Smooth muscle cell (in vitro differentiated cells): ENCODE measurements around the gene SLC7A9. TPM values are rescaled to one million over a fixed set of nuclear protein-coding genes. Genes with fewer than 3 reads are reported as not detected.
"Not testable (repeated sequence)": the region's sequence is repeated elsewhere in the genome, so short reads cannot be mapped to it uniquely, and the experiment has no call there.

Experiments used
- DNase-seq: peaks from one replicate; lab custom pipeline; 2025; ENCODE audit not compliant: unreplicated experiment; lab: John Stamatoyannopoulos, UW
- H2AFZ ChIP-seq: fragments of 200-600 bp; sonication (generic); 2 replicates; pipeline ENCODE4 v1.6.0; 2016; ENCODE audit warnings: antibody characterized with exemption, low read depth, mild to moderate bottlenecking
- H3F3A ChIP-seq: fragments of 200-600 bp; sonication (generic); 2 replicates; pipeline ENCODE4 v1.6.0; 2017; ENCODE audit warnings: antibody characterized with exemption, low read depth
- H3K27ac ChIP-seq: fragments of 200-600 bp; sonication (generic); 2 replicates; pipeline ENCODE4 v1.5.1; 2016; ENCODE audit warnings: low read depth, mild to moderate bottlenecking
- H3K27me3 ChIP-seq: fragments of 200-600 bp; sonication (generic); 2 replicates; pipeline ENCODE4 v1.6.1; 2016; ENCODE audit warnings: low read depth, mild to moderate bottlenecking
- H3K36me3 ChIP-seq: fragments of 200-600 bp; sonication (generic); 2 replicates; pipeline ENCODE4 v1.5.1; 2016; ENCODE audit warnings: low read depth
- H3K4me1 ChIP-seq: fragments of 200-600 bp; sonication (generic); 2 replicates; pipeline ENCODE4 v1.5.1; 2016; ENCODE audit warnings: low read depth
- H3K4me2 ChIP-seq: fragments of 200-600 bp; sonication (generic); 2 replicates; pipeline ENCODE4 v1.6.0; 2016; ENCODE audit warnings: mild to moderate bottlenecking
- H3K4me3 ChIP-seq: fragments of 200-600 bp; sonication (generic); 2 replicates; pipeline ENCODE4 v1.5.1; 2016; ENCODE audit warnings: mild to moderate bottlenecking
- H3K79me2 ChIP-seq: fragments of 200-600 bp; sonication (generic); 2 replicates; pipeline ENCODE4 v1.6.0; 2016; ENCODE audit warnings: low read depth, mild to moderate bottlenecking
- H3K9ac ChIP-seq: fragments of 200-600 bp; sonication (generic); 2 replicates; pipeline ENCODE4 v1.6.0; 2016; ENCODE audit warnings: low read depth
- H3K9me3 ChIP-seq: fragments of 200-600 bp; sonication (generic); replicated peaks from 2 replicates; pipeline ENCODE4 v1.5.1; 2016; ENCODE audit warnings: low read depth
- H4K20me1 ChIP-seq: fragments of 200-600 bp; sonication (generic); 2 replicates; pipeline ENCODE4 v1.6.0; 2016; ENCODE audit warnings: low read depth
- CTCF ChIP-seq: fragments of 200-600 bp; sonication (generic); IDR thresholded peaks from 2 replicates; pipeline ENCODE4 v1.5.1; 2017; ENCODE audit warnings: borderline replicate concordance, mild to moderate bottlenecking, antibody characterized with exemption; ENCODE audit not compliant: insufficient read depth, poor library complexity, severe bottlenecking
- WGBS: methylation state at CpG from one replicate; pipeline ENCODE4 v1.1.7; 2016; ENCODE audit warnings: low lambda C conversion rate; 5-methylcytosine and 5-hydroxymethylcytosine counted together
- polyA plus RNA-seq: library from polyadenylated mRNA; unstranded; fragments of >200 nt; fragmentation: Nextera tagmentation; extraction: Ambion mirVana; gene quantifications from 2 replicates; pipeline ENCODE4 v1.2.1, GENCODE V29; 2016
- small RNA-seq: library from RNA; depleted of rRNA; stranded (forward); fragments of <200 nt; gene quantifications from one replicate; pipeline ENCODE3, GENCODE V24; 2014
- total RNA-seq: library from RNA; depleted of rRNA; stranded (reverse); fragments of >200 nt; gene quantifications from 2 replicates; pipeline ENCODE4 v1.2.3, GENCODE V29; 2014

Gene SLC7A9
- total and polyA plus RNA-seq, 2 experiments from 2014 or later = 0.21 TPM; not detected in 1

GRCh38 chr19:32789429-32789828, 80.1 kb downstream of the SLC7A9 start:
- no peaks in the 10 kb centered on the region for H3F3A ChIP-seq
- H3K27me3 ChIP-seq = no peaks in the 10 kb centered on the region
- no peaks in the 10 kb centered on the region for H4K20me1 ChIP-seq
- no peaks in the 10 kb centered on the region for H3K4me1 ChIP-seq
- H3K4me3 ChIP-seq = no peak overlapping the region
- no peak overlapping the region for H3K27ac ChIP-seq
- no peak overlapping the region for H2AFZ ChIP-seq
- DNase-seq = no peak
- H3K9me3 ChIP-seq = no peaks in the 10 kb centered on the region
- no peaks in the 10 kb centered on the region for H3K36me3 ChIP-seq
- H3K4me2 ChIP-seq = no peak overlapping the region
- no peaks in the 10 kb centered on the region for H3K79me2 ChIP-seq
- no peak for TF ChIP-seq CTCF
- H3K9ac ChIP-seq = no peak overlapping the region
- WGBS = 94% methylated on average over 10 of the region's 10 CpGs

GRCh38 chr19:32787895-32788294, 81.7 kb downstream of the SLC7A9 start:
- not testable (repeated sequence) for H3K4me3 ChIP-seq, H3K36me3 ChIP-seq, H3K9ac ChIP-seq, H3K4me1 ChIP-seq, DNase-seq, H3F3A ChIP-seq, H3K27me3 ChIP-seq, H3K4me2 ChIP-seq, H3K9me3 ChIP-seq, H3K79me2 ChIP-seq, H2AFZ ChIP-seq, H3K27ac ChIP-seq, H4K20me1 ChIP-seq
- WGBS = 87% methylated on average over 5 of the region's 5 CpGs

- H3K4me3 ChIP-seq, H3K9me3 ChIP-seq, H3K27ac ChIP-seq, DNase-seq, H3F3A ChIP-seq, H3K4me1 ChIP-seq, H3K27me3 ChIP-seq, H3K9ac ChIP-seq, H2AFZ ChIP-seq, H3K36me3 ChIP-seq, H3K4me2 ChIP-seq, H4K20me1 ChIP-seq, H3K79me2 ChIP-seq: not testable (repeated sequence)
- WGBS = 52% methylated on average over 12 of the region's 12 CpGs
Measured at GRCh38 chr19:32787161-32787813, 82.3 kb downstream of the SLC7A9 start.

GRCh38 chr19:32782089-32782488, 87.5 kb downstream of the SLC7A9 start:
- H3K9ac ChIP-seq, H3K9me3 ChIP-seq, H3K79me2 ChIP-seq, H3K4me3 ChIP-seq, H3K4me1 ChIP-seq, DNase-seq, H3K27ac ChIP-seq, H2AFZ ChIP-seq, H4K20me1 ChIP-seq, H3K36me3 ChIP-seq, H3K4me2 ChIP-seq, H3K27me3 ChIP-seq, H3F3A ChIP-seq: not testable (repeated sequence)
- WGBS = 100% methylated on average over 1 of the region's 1 CpG

GRCh38 chr19:32781280-32781679, 88.3 kb downstream of the SLC7A9 start:
- no peak overlapping the region for H3K9ac ChIP-seq
- no peaks in the 10 kb centered on the region for H4K20me1 ChIP-seq
- no peak overlapping the region for H3K4me2 ChIP-seq
- WGBS = 93% methylated on average over 2 of the region's 2 CpGs
- H3K36me3 ChIP-seq = no peaks in the 10 kb centered on the region
- TF ChIP-seq CTCF = no peak
- no peaks in the 10 kb centered on the region for H3K9me3 ChIP-seq
- H3F3A ChIP-seq = no peaks in the 10 kb centered on the region
- DNase-seq = no peak
- no peaks in the 10 kb centered on the region for H3K4me1 ChIP-seq
- no peak overlapping the region for H3K4me3 ChIP-seq
- no peak overlapping the region for H3K27ac ChIP-seq
- H3K27me3 ChIP-seq = no peaks in the 10 kb centered on the region
- no peak overlapping the region for H2AFZ ChIP-seq
- H3K79me2 ChIP-seq = no peaks in the 10 kb centered on the region

Small RNA genes lying within 50 kb of the gene (small RNA-seq; reads per million reads assigned to genes)
- gene RN7SKP22 = not detected

Other genes starting within 250 kb of the SLC7A9 start
- gene ANKRD27, start 194.6 kb downstream of the SLC7A9 start, total RNA-seq = 19.5 and 19.7 TPM in 2 replicates
- 7.7 and 10.5 TPM in 2 replicates for gene ANKRD27, start 194.6 kb downstream of the SLC7A9 start, polyA plus RNA-seq
- gene RGS9BP, start 193.9 kb downstream of the SLC7A9 start, total RNA-seq = 0.36 TPM in 1 of 2 replicates, not detected in the other
- not detected in 2 replicates for gene RGS9BP, start 193.9 kb downstream of the SLC7A9 start, polyA plus RNA-seq
- 3.5 and 7.0 TPM in 2 replicates for gene NUDT19, start 177.9 kb downstream of the SLC7A9 start, total RNA-seq
- gene NUDT19, start 177.9 kb downstream of the SLC7A9 start, polyA plus RNA-seq = 2.0 and 2.2 TPM in 2 replicates
- 1.1 TPM in 1 of 2 replicates, not detected in the other for gene TDRD12, start 150.0 kb downstream of the SLC7A9 start, total RNA-seq
- 0.05 and 0.86 TPM in 2 replicates for gene TDRD12, start 150.0 kb downstream of the SLC7A9 start, polyA plus RNA-seq
- gene CEP89, start 102.2 kb upstream of the SLC7A9 start, total RNA-seq = 11.7 and 19.3 TPM in 2 replicates
- 18.5 and 19.6 TPM in 2 replicates for gene CEP89, start 102.2 kb upstream of the SLC7A9 start, polyA plus RNA-seq
- 2.2 and 4.7 TPM in 2 replicates for gene FAAP24, start 102.5 kb upstream of the SLC7A9 start, total RNA-seq
- 5.3 and 6.3 TPM in 2 replicates for gene FAAP24, start 102.5 kb upstream of the SLC7A9 start, polyA plus RNA-seq
- gene RHPN2, start 195.1 kb upstream of the SLC7A9 start, total RNA-seq = 3.5 and 4.9 TPM in 2 replicates
- 1.2 and 4.3 TPM in 2 replicates for gene RHPN2, start 195.1 kb upstream of the SLC7A9 start, polyA plus RNA-seq
- 2.8 and 5.1 TPM in 2 replicates for gene GPATCH1, start 211.4 kb upstream of the SLC7A9 start, total RNA-seq
- gene GPATCH1, start 211.4 kb upstream of the SLC7A9 start, polyA plus RNA-seq = 4.3 TPM in 2 replicates